GM18858 (cell line): Measurements from ENCODE around the gene NRCAM.

ENCODE experiments used
- ATAC-seq: cut with Tn5 transposase; IDR thresholded peaks from one replicate; pipeline ENCODE4 v1.9.1; 2021; ENCODE audit not compliant: unreplicated experiment

Gene NRCAM

DNA sequence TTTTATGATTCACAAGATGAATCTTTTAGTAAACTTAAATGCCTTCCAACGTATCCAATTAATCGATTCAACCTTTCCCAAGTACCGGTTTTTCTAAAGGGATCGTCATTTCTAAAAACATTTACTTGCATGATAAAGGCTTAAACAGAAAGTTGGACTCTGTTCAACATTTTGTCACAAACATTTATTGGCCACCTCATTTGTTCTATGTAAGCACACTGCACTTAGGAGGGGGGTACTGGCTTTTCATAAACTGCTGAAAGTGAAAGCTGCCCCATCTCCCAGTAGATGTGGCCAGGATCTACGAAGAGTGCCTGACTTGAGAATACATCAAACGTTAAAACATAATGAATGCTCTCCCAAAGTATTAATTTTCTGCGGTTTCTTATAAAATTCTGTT lies 288.8 kb downstream of the NRCAM start:
- no peak for ATAC-seq

DNA sequence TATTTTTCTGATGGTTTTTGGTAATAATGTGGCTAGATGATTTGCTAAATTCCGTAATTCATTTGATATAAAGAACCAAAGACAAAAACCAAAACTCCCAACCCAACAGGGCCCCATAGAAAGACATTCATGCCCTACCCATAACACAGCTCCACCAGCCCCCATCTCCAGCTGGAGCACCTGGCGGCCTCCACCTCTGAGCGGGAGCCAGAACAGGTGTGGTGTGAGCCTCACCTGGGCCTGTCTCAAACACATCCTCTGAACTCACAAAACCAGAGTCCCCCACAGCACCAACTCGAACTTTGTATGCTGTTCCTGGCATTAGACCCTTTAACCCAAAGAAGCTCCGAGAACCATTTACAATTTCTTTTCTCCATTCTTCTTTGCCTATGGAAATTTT lies 289.5 kb downstream of the NRCAM start:
- ATAC-seq, result no peak

DNA sequence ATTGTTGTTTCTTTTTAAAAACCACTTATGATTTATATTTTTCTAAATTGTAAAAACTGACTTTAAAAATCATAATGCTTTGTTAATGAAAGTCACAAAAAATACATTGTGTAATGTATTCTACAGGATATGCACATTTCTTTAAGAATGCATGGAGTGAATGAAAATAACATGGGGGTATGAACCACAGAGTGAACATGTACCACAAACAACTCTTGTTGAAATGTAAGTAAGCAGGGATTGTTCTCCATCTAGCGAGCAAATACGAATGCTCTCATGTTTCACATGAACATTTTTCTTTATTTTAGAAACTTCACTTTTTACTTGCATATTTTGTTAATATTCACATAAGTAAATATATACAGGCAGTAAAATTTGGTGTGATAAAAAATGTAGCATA lies 290.5 kb downstream of the NRCAM start:
- no peak for ATAC-seq

DNA sequence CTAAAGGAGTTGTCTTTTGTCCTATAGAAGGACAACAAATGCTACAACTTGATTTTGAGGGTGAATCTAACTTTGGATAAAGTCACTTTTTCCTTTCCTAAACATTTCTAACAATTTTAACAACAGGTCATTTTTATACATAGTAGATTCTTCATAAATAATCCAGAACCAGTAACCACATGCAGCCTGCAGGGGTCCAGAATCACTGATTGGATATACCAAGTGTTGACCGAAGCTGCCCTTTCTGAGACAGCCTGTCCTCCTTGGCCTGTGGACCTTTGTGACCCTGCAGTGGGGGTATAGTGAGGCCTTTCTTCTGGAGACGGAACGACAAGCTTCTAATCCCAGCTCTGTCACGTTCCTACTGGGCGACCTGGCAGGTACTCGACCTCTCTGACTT lies 291.3 kb downstream of the NRCAM start:
- ATAC-seq, result no peak

DNA sequence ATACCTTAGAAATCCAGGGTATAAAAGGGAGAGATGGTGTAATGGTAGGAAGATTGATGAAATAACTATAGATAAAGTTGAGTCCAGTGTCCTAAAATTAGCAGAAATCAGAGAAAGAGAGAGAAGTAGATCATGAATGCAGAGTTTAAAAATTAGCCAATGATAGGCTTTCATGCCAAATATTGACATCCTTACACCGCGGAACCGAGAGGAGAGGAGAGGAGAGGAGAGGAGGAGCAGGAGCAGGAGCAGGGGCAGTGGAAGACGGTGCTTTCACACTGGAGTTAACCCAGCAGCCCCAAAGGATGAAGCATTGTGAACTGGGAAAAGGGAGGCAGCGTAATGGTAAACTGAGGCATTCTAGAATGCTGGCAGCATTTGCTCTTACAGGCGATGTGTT lies 291.9 kb downstream of the NRCAM start:
- ATAC-seq, result no peak

DNA sequence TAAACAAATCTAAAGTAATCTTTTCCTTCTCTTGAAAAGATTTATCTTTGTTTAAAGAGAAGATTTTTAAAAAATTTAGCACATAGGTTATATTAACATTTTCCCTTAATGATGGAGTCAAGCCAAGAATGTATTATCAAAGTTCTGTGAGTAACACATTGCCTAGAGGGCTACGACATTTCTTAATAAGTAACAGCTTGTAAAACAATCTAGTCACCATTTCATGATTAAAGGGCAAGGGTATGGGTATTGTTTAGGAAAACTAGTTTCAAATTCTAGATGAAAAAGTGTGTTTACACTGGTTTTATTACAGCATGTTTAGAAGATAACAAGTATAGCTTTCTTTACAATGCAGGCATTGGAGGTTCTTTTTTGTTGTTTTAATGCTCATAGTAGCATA lies 297.5 kb downstream of the NRCAM start:
- ATAC-seq, result no peak

DNA sequence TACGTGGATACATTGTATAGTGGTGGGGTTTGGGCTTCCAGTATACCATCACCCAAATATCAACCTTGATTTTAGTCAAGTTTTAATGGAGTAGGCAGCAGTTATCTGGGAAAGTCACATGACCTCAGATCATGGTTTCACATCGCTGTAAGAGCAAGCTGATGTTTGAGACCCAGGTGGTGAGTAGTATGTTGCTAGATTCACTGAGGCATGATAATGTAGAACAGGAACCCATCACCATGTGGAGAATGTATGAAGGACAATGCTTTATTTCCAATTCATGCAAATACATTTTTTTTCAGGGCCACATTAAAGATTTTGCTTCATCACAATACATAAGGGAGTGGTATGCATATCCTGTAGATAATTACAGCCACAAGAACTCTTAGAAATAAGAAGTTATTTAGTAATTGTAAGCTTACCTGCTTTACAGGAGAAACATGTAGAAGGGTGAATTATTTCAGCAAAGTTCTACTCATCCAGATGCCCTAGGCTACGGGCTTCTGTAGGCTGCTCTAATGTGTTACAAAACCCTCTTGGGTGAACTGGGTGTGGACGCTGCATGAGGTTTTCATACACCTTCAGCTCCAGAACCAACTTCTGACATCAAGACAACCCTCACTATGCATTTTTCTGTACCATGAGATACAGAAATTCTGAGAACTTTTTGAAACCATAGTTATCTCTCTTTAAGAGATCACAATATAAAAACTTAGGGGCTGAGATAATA lies 298.5 kb downstream of the NRCAM start:
- ATAC-seq, result no peak

DNA sequence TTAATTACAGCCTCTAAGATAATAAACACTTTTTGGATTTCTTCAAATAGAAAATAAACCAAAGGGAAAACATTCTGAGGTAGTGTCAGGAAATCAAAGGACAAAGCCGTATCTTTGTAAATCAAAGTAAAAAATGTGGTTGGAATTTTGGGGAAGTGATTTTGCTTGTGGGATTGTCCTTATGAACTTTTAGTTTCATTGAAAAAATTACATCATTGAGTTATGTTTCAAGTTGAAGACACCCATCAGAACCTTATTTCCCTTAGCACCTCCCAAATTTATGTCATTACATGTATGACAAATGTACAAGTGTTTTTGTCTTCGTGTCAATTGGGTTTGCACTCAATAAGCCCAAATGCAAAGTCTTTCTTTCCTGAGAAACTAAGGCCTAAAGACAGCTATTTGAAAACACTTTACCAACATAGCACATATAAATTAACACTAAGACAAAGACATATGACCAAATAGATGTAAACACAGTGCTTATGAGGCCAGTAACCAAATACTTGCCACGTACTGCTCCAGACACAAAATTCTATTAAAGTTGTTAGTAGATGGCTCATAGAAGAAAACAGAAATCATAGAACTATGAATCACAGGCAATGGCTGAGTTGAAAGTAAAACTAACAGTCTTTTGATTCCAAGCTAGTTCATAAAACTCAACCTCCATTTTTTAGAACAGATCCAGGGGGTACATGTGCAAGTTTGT lies 299.2 kb downstream of the NRCAM start:
- no peak for ATAC-seq

DNA sequence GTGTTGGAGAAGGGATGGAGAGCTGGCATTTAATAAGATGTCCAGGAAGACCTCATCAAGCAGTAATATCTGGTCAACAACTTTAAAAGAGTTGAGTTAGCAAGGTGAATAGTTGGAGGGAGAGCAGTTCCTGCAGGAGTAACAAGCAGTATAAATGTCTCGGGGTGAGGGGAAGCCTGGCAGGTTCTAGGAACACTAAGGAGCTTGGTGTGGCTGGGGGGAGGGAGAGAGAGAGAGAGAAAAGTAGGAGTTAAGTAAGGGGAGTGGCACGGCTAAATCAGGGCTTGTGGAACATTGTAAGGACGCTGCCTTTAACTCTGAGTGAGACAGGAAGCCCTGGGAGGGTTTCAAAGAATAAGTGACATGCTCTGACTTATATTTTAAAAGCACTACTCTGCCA lies 304.0 kb downstream of the NRCAM start:
- no peak for ATAC-seq

DNA sequence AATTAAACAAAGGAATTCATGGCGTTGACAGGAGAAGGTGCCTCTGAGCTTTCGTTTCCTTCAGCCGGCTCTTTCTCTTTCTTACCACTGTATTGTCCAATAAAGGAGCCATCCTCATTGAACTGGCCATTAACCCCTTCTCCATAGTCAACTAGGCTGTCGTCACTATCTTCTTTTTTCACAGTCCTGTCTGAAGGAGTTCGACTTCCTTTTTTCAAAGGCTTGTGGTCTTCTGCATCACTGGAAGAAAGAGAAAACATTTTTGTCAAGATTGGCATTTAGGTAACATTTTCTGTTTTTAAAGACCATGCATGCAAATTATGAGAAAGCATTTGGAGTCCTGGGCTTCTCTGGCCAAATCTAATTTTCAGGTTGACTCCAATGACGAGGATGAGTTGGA lies 306.3 kb downstream of the NRCAM start:
- no peak for ATAC-seq

DNA sequence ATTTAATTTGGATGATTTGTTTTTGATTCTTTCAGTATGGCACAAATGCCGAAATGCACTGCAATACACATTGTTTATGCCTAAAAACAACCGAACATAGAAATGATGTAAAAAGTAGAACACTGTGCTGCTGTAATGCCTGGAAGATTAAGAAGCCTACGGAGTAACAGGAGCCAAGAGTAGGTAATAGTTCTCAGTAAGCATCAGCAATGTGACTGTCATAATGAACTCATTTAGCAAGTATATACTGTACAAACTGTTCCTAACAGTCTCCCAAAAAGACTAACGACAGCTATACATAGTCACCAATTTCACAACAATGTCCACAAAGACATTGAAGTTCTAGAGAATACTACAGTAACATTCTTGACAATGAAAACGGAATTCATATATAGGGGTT lies 307.1 kb downstream of the NRCAM start:
- ATAC-seq, result no peak

DNA sequence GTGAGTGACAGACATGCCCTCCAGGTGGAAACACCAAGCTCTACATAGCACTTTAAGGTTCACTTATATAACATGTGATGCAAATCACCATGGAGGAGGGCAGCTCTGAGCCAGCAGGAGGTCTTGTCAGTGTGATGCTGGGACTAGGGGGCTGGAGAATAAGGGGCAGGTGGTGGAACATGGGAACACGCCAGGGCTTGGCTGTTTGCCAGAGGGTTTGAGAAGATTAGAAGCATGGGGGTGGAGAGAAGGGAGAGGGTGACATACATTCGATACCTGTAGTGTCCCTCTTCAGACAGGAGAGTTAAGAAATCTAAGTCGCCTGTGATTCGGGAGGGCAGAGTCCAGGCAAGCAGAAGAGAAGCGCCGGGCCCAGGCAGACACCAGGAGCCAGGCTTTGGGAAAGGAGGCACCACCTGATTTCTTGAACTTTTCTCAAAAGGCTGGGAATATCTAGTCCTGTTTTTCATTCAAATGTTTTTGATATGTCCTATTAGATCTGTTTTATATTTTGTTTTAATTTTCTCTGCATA lies 309.1 kb downstream of the NRCAM start:
- no peak for ATAC-seq

DNA sequence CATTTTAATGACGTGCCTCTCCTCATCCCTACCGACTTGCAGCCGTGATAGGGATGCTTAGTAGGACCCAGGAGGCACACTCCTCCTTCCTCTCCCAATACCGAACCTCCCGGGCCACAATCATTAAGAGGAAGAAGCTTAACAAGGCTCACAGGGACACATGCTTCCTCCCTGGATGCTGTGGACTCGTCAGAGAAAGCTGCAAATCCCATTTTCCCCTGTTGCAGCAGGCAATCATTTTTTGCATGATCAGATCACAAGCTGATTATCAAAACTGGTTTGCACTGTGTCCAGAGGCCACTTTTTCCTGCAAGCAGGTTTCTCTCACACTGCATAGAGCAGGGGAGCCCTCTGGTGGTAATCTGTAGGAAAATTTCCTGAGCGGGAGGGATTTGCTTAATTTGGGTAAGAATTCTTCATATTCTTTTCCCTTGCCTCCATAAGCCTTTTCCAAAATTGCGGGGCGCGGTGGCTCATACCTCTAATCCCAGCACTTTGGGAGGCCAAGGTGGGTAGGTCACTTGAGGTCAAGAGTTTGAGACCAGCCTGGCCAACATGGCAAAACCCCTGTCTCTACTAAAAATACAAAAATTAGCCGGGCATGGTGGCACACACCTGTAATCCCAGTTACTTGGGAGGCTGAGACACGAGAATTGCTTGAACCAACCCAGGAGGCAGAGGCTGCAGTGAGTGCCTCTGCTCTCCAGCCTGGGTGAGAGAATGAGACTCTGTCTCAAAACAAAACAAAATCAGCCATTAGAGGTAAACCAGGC lies 310.0 kb downstream of the NRCAM start:
- no peak for ATAC-seq

DNA sequence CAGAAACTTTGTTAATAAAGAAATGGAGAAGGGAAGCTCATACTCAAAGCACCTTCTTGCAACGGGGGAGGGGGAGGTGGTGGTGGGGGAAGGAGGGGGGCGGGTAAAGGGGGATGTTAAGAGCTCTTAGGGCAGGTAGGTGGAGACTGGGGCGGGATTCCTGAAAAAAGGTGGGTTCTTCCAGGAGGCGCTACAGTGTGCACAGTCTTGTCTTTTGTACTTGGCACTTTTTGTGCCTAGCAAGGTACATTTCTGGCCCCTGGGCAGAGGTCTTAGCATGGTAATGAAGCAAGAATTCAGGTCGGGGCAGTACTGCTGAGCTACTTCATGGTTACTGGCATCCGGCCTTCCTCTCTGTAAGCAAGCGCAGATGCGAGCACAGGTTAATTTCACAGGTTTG lies 310.8 kb downstream of the NRCAM start:
- ATAC-seq, result no peak

DNA sequence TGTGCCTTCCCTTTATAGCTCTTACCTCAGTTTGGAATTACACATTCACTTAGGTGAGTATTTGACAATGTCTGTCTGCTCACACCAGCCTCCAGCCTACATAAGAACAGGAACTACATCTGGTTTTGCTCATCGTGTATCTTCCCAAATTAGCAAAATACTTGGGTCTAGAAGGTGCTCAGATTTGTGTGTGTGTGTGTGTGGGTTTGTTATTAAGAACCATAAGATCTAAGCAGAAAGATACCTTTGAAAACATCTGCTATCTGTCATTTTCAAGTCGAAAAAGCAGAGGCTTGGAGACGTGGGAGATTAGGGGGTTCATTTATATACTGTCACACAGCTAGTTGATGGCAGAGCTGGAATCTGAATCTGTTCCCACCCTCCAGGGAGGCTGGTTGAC lies 311.3 kb downstream of the NRCAM start:
- ATAC-seq, result no peak

DNA sequence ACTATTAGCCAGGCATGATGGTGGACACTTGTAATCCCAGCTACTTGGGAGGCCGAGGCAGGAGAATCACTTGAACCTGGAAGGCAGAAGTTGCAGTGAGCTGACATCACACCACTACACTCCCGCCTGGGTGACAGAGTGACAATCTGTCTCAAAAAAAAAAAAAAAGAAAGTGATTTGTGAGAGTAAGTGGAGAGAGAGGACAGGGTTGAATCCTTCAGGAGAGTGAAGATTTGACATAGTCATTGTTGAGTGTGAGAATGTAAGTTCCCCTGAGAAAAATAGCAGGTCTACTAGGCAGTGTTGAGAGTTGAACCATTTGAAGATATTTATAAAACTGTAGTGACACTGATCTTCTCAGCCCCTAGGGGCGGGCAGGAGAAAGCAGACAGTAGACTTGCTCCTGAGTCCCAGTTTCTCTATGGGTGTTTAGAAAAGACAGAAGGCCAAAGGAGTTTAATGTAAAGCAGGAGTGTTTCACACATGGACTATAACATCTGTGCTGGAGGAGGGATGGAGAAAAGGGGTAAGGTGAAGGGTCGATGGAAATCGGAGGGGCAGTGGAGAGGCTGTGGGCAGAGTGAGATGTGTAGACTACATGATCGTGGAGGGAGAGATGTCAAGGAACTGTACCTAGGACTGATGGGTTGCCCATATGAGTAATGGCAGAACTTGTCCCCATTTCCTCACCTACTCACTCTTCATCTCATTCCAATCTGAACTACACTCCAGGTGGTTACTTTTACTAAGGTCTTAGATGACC lies 312.4 kb downstream of the NRCAM start:
- no peak for ATAC-seq

DNA sequence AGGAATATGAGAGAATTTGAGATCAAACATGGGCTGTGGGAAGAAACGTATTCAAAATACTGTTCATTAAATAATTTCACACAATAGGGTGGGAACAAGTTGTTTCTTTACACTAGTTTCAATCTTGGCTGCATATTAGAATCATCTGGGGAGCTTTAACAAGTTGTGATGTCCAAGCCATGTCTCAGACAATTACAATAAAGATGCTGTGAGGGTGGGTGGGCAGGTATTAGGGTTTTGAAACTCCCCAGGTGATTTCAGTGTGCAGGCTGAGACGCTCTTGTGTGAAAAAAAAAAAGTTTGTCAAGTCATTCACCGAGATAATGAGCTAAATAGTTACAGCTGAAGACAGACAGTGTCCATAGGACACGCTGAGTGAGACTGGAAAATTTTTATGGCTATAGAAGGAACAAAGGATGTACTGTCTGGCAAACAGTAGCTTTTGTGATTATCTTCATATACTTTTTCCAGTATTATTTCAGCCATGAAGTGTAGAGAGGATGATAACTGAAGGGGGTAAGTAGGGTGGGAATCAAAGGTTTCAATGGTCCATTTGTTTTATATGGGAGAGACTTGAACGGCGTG lies 313.5 kb downstream of the NRCAM start:
- no peak for ATAC-seq

DNA sequence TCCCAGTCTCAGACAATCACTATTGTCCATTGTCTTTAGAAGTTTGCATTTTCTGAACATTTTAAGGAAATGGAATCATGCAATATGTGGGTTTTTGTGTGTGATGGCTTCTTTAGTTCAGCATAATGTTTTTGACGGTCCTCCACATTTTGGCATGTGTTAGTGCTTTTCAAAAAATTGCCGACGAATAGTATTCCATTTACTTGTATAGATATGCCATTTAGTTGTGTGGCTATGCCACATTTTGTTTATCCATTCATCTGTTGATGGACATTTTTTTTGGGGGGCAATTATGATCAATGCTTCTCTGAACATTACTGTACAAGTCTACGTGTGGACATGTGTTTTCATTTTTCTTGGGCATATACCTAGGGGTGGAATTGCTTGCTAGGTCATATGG lies 314.1 kb downstream of the NRCAM start:
- ATAC-seq, result no peak

DNA sequence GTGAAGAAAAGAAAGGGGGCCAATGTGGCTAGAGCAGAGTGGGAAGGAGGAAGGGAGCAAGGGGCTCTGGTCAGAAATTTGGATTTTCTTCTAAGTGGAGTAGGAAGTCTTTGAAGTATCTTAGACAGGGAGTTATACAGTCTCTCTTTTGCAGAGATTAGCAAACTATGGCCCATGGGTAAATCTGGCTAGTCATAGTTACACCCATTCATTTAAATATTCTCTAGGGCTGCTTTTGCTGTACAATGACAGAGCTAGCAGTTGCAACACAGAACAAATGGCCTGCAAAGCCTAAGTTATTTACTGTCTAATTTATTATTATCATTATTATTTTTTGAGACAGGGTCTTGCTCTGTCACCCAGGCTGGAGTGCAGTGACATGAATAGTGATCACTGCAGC lies 315.6 kb downstream of the NRCAM start:
- no peak for ATAC-seq

DNA sequence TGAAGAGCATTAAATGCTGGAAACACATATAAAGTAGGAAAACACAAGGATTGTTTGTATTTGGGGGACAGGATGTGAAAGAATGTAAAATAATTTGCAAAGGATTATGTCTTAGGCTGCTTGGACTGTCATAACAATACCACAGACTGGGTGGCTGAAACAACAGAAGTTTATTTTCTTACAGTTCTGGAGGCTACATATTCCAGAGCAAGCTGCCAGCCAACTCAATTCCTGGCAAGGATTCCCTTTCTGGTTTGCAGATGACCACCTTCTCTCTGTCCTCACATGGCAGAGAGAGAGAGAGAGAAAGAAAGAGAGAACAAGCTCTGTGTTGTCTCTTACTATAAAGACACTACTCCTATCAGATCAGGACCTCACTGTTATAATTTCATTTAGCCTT lies 317.3 kb downstream of the NRCAM start:
- ATAC-seq, result no peak

DNA sequence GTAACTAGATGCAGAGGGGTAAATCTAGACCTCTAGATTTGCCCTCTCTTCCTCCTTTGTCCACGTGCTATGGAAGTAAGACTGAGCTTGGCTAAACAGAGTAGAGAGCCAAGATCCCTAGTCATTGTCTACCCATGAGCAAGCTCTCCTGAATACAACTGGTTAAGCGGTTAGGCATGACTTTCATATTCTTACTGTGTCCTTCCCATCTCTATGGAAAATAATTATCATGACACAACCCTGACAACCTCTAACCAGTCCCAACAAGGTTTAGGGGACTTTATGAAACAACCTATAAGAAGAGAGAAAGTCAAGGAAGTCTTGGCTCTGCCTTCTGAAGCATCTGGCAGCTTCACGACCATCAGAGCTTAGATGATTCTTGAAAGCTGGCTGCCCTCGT lies 318.2 kb downstream of the NRCAM start:
- no peak for ATAC-seq
